Mesendoderm (in vitro differentiated cells): ENCODE measurements around the gene ROR1.

Experiments
- DNase-seq: peaks from one replicate; pipeline ENCODE4 v3.0.0; 2013
- H2AK5ac ChIP-seq: 2 replicates; pipeline ENCODE4 v1.6.1; 2013; ENCODE audit warnings: low read length, inconsistent platforms
- H2BK120ac ChIP-seq: 2 replicates; pipeline ENCODE4 v1.6.1; 2013; ENCODE audit warnings: low read depth, mild to moderate bottlenecking, low read length, moderate library complexity, mixed read lengths
- H2BK15ac ChIP-seq: replicated peaks from 2 replicates; pipeline ENCODE4 v1.6.1; 2013; ENCODE audit warnings: low read depth, mild to moderate bottlenecking, moderate library complexity
- H2BK5ac ChIP-seq: 2 replicates; pipeline ENCODE4 v1.6.1; 2013; ENCODE audit warnings: low read length, inconsistent platforms
- H3K18ac ChIP-seq: 2 replicates; pipeline ENCODE4 v1.6.1; 2013; ENCODE audit warnings: mild to moderate bottlenecking, low read length, mixed read lengths
- H3K23ac ChIP-seq: one replicate; pipeline ENCODE4 v1.6.1; 2013; ENCODE audit warnings: low read length
- H3K27ac ChIP-seq: 2 replicates; pipeline ENCODE4 v1.5.1; 2013; ENCODE audit warnings: low read depth, mild to moderate bottlenecking, inconsistent platforms, low read length, moderate library complexity
- H3K27me3 ChIP-seq: 2 replicates; pipeline ENCODE4 v1.6.1; 2013; ENCODE audit warnings: low read length, control low read depth, mild to moderate bottlenecking, inconsistent platforms; ENCODE audit not compliant: insufficient read depth, poor library complexity
- H3K36me3 ChIP-seq: 2 replicates; pipeline ENCODE4 v1.6.1; 2013; ENCODE audit warnings: low read length, inconsistent platforms; ENCODE audit not compliant: control insufficient read depth, insufficient read depth
- H3K4ac ChIP-seq: one replicate; pipeline ENCODE4 v1.6.1; 2013; ENCODE audit warnings: low read depth, mild to moderate bottlenecking, low read length, moderate library complexity
- H3K4me1 ChIP-seq: 2 replicates; pipeline ENCODE4 v1.6.1; 2013; ENCODE audit warnings: low read depth, low read length, inconsistent platforms; ENCODE audit not compliant: control insufficient read depth
- H3K4me2 ChIP-seq: 2 replicates; pipeline ENCODE4 v1.6.1; 2013; ENCODE audit warnings: low read length
- H3K4me3 ChIP-seq: 2 replicates; pipeline ENCODE4 v1.5.1; 2013; ENCODE audit warnings: mild to moderate bottlenecking, low read length
- H3K56ac ChIP-seq: one replicate; pipeline ENCODE4 v1.6.1; 2013; ENCODE audit warnings: low read length
- H3K79me1 ChIP-seq: 2 replicates; pipeline ENCODE4 v1.6.1; 2013; ENCODE audit warnings: low read length, inconsistent platforms
- H3K79me2 ChIP-seq: 2 replicates; pipeline ENCODE4 v1.6.1; 2013; ENCODE audit warnings: mild to moderate bottlenecking, low read length; ENCODE audit not compliant: control insufficient read depth, insufficient read depth
- H3K9ac ChIP-seq: 2 replicates; pipeline ENCODE4 v1.6.1; 2013; ENCODE audit warnings: low read length, inconsistent platforms
- H4K5ac ChIP-seq: one replicate; pipeline ENCODE4 v1.6.1; 2013; ENCODE audit warnings: low read length
- H4K8ac ChIP-seq: one replicate; pipeline ENCODE4 v1.6.1; 2013; ENCODE audit warnings: low read depth, mild to moderate bottlenecking, control low read depth, low read length, moderate library complexity
- WGBS: extraction: QIAGEN DNeasy Blood & Tissue Kit; methylation state at CpG from one replicate; pipeline ENCODE4 v1.1.7; 2013; ENCODE audit warnings: low lambda C conversion rate, missing lambda C conversion rate; ENCODE audit not compliant: insufficient coverage; ENCODE audit errors: extremely low coverage; 5-methylcytosine and 5-hydroxymethylcytosine counted together

The ROR1 gene

DNA sequence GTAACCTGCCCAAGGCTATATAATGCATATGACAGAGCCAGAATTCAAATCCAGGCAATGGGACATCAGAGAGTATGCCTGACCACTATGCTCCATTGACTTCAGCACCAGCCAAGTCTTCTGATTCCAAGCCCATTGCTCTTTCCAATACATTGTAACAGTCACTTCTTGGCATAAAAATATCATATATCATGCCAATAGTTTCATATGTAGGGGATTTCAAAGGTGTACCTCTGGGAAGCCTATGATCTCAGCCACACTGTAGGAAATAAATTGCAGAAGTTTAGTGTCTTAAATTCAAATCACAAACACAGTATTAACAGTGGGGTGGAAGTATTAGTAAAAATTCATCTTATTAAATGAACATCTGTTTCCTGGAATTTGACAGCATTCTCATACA, 30.0 kb upstream of the ROR1 start:
- H3K4me3 ChIP-seq: no peak overlapping the region
- H2BK5ac ChIP-seq: no peak overlapping the region
- no peak overlapping the region for H3K56ac ChIP-seq
- H2BK15ac ChIP-seq: no peak overlapping the region
- peak overlapping the region; percentile 6 for H4K5ac ChIP-seq
- H3K79me1 ChIP-seq: no peaks in the 10 kb centered on the region
- H3K9ac ChIP-seq: no peak overlapping the region
- no peak overlapping the region for H3K4ac ChIP-seq
- no peak overlapping the region for H3K18ac ChIP-seq
- no peak overlapping the region for H2AK5ac ChIP-seq
- no peaks in the 10 kb centered on the region for H3K27me3 ChIP-seq
- H3K27ac ChIP-seq: no peak overlapping the region
- H3K79me2 ChIP-seq: no peaks in the 10 kb centered on the region
- no peak overlapping the region for H2BK120ac ChIP-seq
- H3K4me2 ChIP-seq: no peak overlapping the region
- H4K8ac ChIP-seq: no peak overlapping the region
- H3K4me1 ChIP-seq: peaks cover 6% of the 10 kb centered on the region
- no peak for DNase-seq
- no peak overlapping the region for H3K23ac ChIP-seq
- H3K36me3 ChIP-seq: no peaks in the 10 kb centered on the region

DNA sequence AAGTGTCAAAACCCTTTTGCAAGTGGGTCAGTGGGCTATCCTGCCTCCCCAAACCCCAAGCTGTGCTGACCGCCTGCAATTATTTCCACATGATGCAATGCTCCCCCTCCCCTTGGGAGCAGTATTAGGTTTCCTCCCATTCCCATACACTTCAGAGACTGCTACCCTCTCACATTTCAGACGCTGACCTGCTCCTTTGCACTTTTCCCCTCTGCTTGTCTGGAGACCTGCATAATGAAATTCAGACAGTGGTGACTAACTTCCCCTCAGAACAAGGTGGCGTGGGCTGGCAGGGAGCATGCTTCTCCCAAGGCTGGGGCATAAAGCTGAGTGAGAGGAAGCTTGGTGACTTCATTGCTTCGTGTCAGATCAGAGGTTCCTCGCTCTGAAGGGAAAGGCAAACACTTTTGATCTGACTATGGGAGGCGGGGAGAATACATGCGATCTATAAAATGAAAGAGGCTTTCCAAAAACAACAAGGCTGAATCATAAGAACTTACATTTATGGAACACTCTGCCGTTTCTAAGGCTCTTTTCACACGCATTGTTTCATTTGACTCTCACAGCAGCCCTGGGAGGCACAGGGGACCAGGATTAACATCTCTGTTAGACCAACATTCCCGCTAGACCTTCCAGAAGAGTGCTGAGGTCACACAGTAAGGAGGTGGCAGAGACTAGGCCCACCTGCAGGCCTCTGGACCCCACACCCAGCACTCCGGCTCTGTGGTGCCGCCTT, 27.5 kb upstream of the ROR1 start:
- Histone ChIP-seq H3K9ac (no peak overlapping the region), H3K79me2 (no peaks in the 10 kb centered on the region), H2AK5ac (no peak overlapping the region), H3K4me2 (no peak overlapping the region), H3K56ac (peak overlapping the region; percentile 79), H4K5ac (no peak overlapping the region), H3K4ac (no peak overlapping the region), H3K79me1 (no peaks in the 10 kb centered on the region), H3K4me1 (peaks cover 6% of the 10 kb centered on the region), H3K27me3 (no peaks in the 10 kb centered on the region), H2BK120ac (no peak overlapping the region), H4K8ac (no peak overlapping the region), H3K36me3 (no peaks in the 10 kb centered on the region), H3K18ac (no peak overlapping the region), H3K23ac (no peak overlapping the region), H2BK15ac (no peak overlapping the region), H3K4me3 (no peak overlapping the region), H3K27ac (no peak overlapping the region), H2BK5ac (peak overlapping the region; percentile 41)
- peak; percentile 71 for DNase-seq
- WGBS: no CpG with 5 or more reads among the region's 12 CpGs

DNA sequence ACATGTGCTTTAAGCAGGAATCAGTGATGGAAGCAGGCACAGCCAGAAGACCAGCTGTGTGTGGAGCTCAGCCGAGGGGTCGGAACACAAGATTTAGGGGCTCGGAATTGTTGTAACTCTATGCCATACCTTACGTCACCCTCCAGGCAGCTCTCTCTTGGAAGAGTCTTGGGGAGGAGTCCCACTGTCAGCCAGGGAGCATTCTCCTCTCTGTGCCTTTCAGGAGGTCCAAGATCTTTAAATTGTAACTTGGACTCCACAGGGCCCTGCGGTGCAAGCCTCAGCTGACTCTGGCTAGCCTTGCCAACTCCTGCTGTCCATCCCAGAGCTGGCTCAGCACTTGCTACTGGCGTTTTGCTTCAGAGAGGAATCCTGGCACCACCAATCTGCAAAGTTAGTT, 26.4 kb upstream of the ROR1 start:
- Histone ChIP-seq H3K4ac (no peak overlapping the region), H2BK15ac (no peak overlapping the region), H2BK5ac (no peak overlapping the region), H2BK120ac (no peak overlapping the region), H3K27ac (no peak overlapping the region), H3K4me3 (no peak overlapping the region), H4K8ac (no peak overlapping the region), H2AK5ac (no peak overlapping the region), H3K23ac (no peak overlapping the region), H3K18ac (peak overlapping the region; percentile 24), H3K79me1 (no peaks in the 10 kb centered on the region), H3K9ac (no peak overlapping the region), H3K4me1 (peaks cover 6% of the 10 kb centered on the region), H3K36me3 (no peaks in the 10 kb centered on the region), H3K56ac (peak overlapping the region; percentile 27), H3K4me2 (no peak overlapping the region), H3K27me3 (no peaks in the 10 kb centered on the region), H3K79me2 (no peaks in the 10 kb centered on the region), H4K5ac (no peak overlapping the region)
- peak; percentile 14 for DNase-seq
- no CpG with 5 or more reads among the region's 6 CpGs for WGBS

DNA sequence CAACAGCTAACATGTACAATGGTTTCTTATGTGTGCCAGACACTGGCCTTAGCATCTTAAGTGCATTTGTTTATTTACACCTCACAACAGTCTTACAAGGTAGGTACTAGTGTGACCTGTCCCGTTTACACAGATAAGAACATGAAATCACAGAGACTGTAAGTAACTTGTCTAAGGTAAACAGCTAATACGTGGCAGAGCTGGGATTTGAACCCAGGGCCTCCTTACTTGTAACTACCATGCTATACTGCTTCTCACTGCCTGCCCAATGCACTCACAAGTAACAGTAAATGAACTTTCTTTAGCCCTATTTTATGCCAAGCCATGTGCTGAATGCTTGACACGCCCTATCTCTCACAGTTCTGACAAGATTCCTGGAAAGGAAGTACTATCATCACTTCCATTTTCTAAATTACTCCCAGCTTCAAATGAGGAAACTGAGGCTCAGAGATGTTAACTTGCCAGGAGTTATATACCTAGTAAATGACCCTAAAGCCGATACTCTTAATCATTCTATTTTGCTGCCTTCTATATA, 25.7 kb upstream of the ROR1 start:
- H2BK5ac ChIP-seq: no peak overlapping the region
- no peak overlapping the region for H3K4ac ChIP-seq
- no peak overlapping the region for H3K56ac ChIP-seq
- DNase-seq: no peak
- no peak overlapping the region for H2BK15ac ChIP-seq
- no peak overlapping the region for H3K4me2 ChIP-seq
- H2AK5ac ChIP-seq: no peak overlapping the region
- H4K8ac ChIP-seq: no peak overlapping the region
- H3K27me3 ChIP-seq: no peaks in the 10 kb centered on the region
- no peak overlapping the region for H3K23ac ChIP-seq
- WGBS: no CpG with 5 or more reads among the region's 4 CpGs
- H3K18ac ChIP-seq: no peak overlapping the region
- no peak overlapping the region for H2BK120ac ChIP-seq
- no peaks in the 10 kb centered on the region for H3K79me2 ChIP-seq
- H3K4me3 ChIP-seq: no peak overlapping the region
- no peak overlapping the region for H4K5ac ChIP-seq
- H3K4me1 ChIP-seq: peaks cover 6% of the 10 kb centered on the region
- H3K27ac ChIP-seq: no peak overlapping the region
- no peaks in the 10 kb centered on the region for H3K36me3 ChIP-seq
- H3K79me1 ChIP-seq: no peaks in the 10 kb centered on the region
- H3K9ac ChIP-seq: no peak overlapping the region

DNA sequence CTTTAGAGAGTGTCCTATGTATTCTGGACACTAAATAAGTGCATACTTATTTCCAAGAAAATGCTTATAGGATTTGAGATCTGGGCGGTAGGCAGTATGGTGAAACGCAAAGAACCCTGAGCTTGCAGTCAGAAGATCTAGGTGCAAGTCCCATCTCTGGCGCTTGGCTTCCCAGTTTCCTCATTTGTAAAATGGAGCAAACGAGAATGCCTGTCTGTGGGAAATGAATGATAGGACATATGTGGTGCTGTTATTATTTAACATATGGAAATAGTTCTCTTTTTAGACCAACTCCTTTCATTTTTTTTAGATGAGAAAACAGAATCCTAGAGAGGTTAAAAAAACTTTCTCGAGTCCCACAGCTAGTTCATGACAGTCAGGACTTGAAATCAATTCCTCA, 25.2 kb upstream of the ROR1 start:
- DNase-seq: no peak
- Histone ChIP-seq H3K4me2 (no peak overlapping the region), H4K8ac (no peak overlapping the region), H3K4me3 (no peak overlapping the region), H3K23ac (no peak overlapping the region), H3K9ac (no peak overlapping the region), H3K79me1 (no peaks in the 10 kb centered on the region), H4K5ac (no peak overlapping the region), H2AK5ac (no peak overlapping the region), H3K4me1 (peaks cover 6% of the 10 kb centered on the region), H3K4ac (no peak overlapping the region), H2BK5ac (no peak overlapping the region), H3K36me3 (no peaks in the 10 kb centered on the region), H3K27me3 (no peaks in the 10 kb centered on the region), H3K27ac (no peak overlapping the region), H2BK15ac (no peak overlapping the region), H3K56ac (no peak overlapping the region), H3K79me2 (no peaks in the 10 kb centered on the region), H2BK120ac (no peak overlapping the region), H3K18ac (no peak overlapping the region)
- no CpG with 5 or more reads among the region's 5 CpGs for WGBS

DNA sequence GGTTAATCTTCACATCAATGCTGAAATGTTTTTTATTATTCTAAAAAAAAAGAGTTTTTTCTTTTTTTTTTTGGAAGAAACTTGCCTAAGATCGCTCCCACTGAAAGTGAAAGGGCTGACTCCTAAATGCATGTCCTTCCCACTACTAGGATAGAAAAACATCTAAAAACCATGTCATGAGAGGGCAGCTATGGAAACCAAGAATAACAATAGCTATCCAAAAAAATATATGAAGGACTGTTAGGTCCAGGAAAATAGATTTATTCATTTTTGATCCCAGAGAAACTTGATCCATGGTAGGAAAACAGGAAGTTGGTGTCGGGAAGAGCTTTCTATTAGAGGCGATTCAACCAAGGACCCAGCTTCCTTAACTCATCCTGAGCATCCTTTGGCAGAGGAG, 23.1 kb upstream of the ROR1 start:
- no peak overlapping the region for H3K18ac ChIP-seq
- H3K4me3 ChIP-seq: no peak overlapping the region
- H2BK15ac ChIP-seq: no peak overlapping the region
- no peaks in the 10 kb centered on the region for H3K79me1 ChIP-seq
- H3K9ac ChIP-seq: no peak overlapping the region
- no peaks in the 10 kb centered on the region for H3K36me3 ChIP-seq
- H3K27ac ChIP-seq: no peak overlapping the region
- no peaks in the 10 kb centered on the region for H3K79me2 ChIP-seq
- no peak overlapping the region for H3K56ac ChIP-seq
- DNase-seq: no peak
- no peak overlapping the region for H3K23ac ChIP-seq
- H3K4me1 ChIP-seq: peaks cover 6% of the 10 kb centered on the region
- no peak overlapping the region for H4K8ac ChIP-seq
- no CpG with 5 or more reads among the region's 3 CpGs for WGBS
- H4K5ac ChIP-seq: no peak overlapping the region
- H3K4ac ChIP-seq: no peak overlapping the region
- H2BK5ac ChIP-seq: no peak overlapping the region
- no peak overlapping the region for H3K4me2 ChIP-seq
- no peak overlapping the region for H2BK120ac ChIP-seq
- no peak overlapping the region for H2AK5ac ChIP-seq
- H3K27me3 ChIP-seq: no peaks in the 10 kb centered on the region
